NCI-H510A (cell line): ENCODE data around the gene PFAS.

Experiments
- DNase-seq: peaks from one replicate; lab custom pipeline; 2025; lab: John Stamatoyannopoulos, UW

PFAS gene

GRCh38 chr17:8294814-8295316 lies 45.8 kb downstream of the PFAS start:
- DNase-seq: no peak

- no peak for DNase-seq
These were observed 51.1 kb downstream of the PFAS start for GRCh38 chr17:8300226-8300625.

GRCh38 chr17:8300627-8301242 lies 51.6 kb downstream of the PFAS start:
- no peak for DNase-seq

GRCh38 chr17:8310601-8311123 lies 61.6 kb downstream of the PFAS start:
- no peak for DNase-seq

GRCh38 chr17:8311131-8311790 lies 62.2 kb downstream of the PFAS start:
- DNase-seq: no peak

- DNase-seq: no peak
These were observed 63.2 kb downstream of the PFAS start for GRCh38 chr17:8312251-8312650.

- DNase-seq: no peak
These were observed 63.9 kb downstream of the PFAS start for GRCh38 chr17:8312726-8313600.

- no peak for DNase-seq
These were observed 66.0 kb downstream of the PFAS start for GRCh38 chr17:8314797-8315763.

GRCh38 chr17:8315764-8316217 lies 66.7 kb downstream of the PFAS start:
- DNase-seq: no peak

- no peak for DNase-seq
These were observed 69.2 kb downstream of the PFAS start for GRCh38 chr17:8318010-8318935.
